ENCODE measurements around the gene GRIA3.
"Not testable (repeated sequence)": the region's sequence is repeated elsewhere in the genome, so short reads cannot be mapped to it uniquely, and the experiment has no call there.

GRIA3 gene

GRCh38 chrX:123277821-123278220, 93.7 kb downstream of the GRIA3 start:
- DNase-seq: no peak

- no peak for DNase-seq
Observed at GRCh38 chrX:123282241-123282640, 98.2 kb downstream of the GRIA3 start.

- not testable (repeated sequence) for DNase-seq
Observed at GRCh38 chrX:123283407-123283806, 99.3 kb downstream of the GRIA3 start.

GRCh38 chrX:123291623-123292022, 107.5 kb downstream of the GRIA3 start:
- DNase-seq: no peak

GRCh38 chrX:123298026-123298425, 113.9 kb downstream of the GRIA3 start:
- no peak for DNase-seq

GRCh38 chrX:123303429-123303828, 119.4 kb downstream of the GRIA3 start:
- no peak for DNase-seq

GRCh38 chrX:123308658-123309057, 124.6 kb downstream of the GRIA3 start:
- no peak for DNase-seq

- no peak for DNase-seq
Observed at GRCh38 chrX:123310112-123310511, 126.0 kb downstream of the GRIA3 start.

GRCh38 chrX:123311486-123311885, 127.4 kb downstream of the GRIA3 start:
- no peak for DNase-seq

GRCh38 chrX:123313486-123313885, 129.4 kb downstream of the GRIA3 start:
- no peak for DNase-seq

GRCh38 chrX:123320622-123321021, 136.5 kb downstream of the GRIA3 start:
- no peak for DNase-seq

- no peak for DNase-seq
Observed at GRCh38 chrX:123322536-123322935, 138.5 kb downstream of the GRIA3 start.

- no peak for DNase-seq
Observed at GRCh38 chrX:123324625-123325024, 140.5 kb downstream of the GRIA3 start.

GRCh38 chrX:123330229-123330942, 146.3 kb downstream of the GRIA3 start:
- no peak for DNase-seq

GRCh38 chrX:123331349-123331748, 147.3 kb downstream of the GRIA3 start:
- DNase-seq: no peak

- no peak for DNase-seq
Observed at GRCh38 chrX:123331859-123332258, 147.8 kb downstream of the GRIA3 start.

- DNase-seq: no peak
Observed at GRCh38 chrX:123336666-123337065, 152.6 kb downstream of the GRIA3 start.

GRCh38 chrX:123337886-123338639, 154.0 kb downstream of the GRIA3 start:
- DNase-seq: no peak

GRCh38 chrX:123339221-123339905, 155.3 kb downstream of the GRIA3 start:
- no peak for DNase-seq

GRCh38 chrX:123340696-123341095, 156.6 kb downstream of the GRIA3 start:
- no peak for DNase-seq

GRCh38 chrX:123348468-123348867, 164.4 kb downstream of the GRIA3 start:
- DNase-seq: no peak

GRCh38 chrX:123350226-123350625, 166.1 kb downstream of the GRIA3 start:
- no peak for DNase-seq

GRCh38 chrX:123357941-123358340, 173.9 kb downstream of the GRIA3 start:
- no peak for DNase-seq

GRCh38 chrX:123358457-123358856, 174.4 kb downstream of the GRIA3 start:
- DNase-seq: no peak

Data from NCI-H1436 treated with DMSO at 0.1 percent for 48 hours (cell line).